DOHH2 (cell line): ENCODE data around the gene IDH3B.

Source experiments
- H3F3A ChIP-seq: fragments of 200-600 bp; sonication (generic), shearing (Covaris generic); 2 replicates; pipeline ENCODE4 v1.6.0; 2016; ENCODE audit warnings: antibody characterized with exemption, mild to moderate bottlenecking; ENCODE audit not compliant: control insufficient read depth, insufficient read depth
- H3K27ac ChIP-seq: fragments of 200-600 bp; sonication (generic); 2 replicates; pipeline ENCODE4 v1.5.1; 2014; ENCODE audit warnings: low read depth, mild to moderate bottlenecking, low read length, moderate library complexity
- H3K27me3 ChIP-seq: fragments of 200-600 bp; sonication (generic); 2 replicates; pipeline ENCODE4 v1.6.1; 2014; ENCODE audit warnings: mild to moderate bottlenecking, low read length, mixed read lengths; ENCODE audit not compliant: control insufficient read depth
- H3K36me3 ChIP-seq: fragments of 200-600 bp; sonication (generic); 2 replicates; pipeline ENCODE4 v1.6.1; 2014; ENCODE audit warnings: mild to moderate bottlenecking, low read length, moderate library complexity, mixed read lengths; ENCODE audit not compliant: control insufficient read depth
- H3K4me1 ChIP-seq: fragments of 200-600 bp; sonication (generic); 2 replicates; pipeline ENCODE4 v1.6.1; 2014; ENCODE audit warnings: mild to moderate bottlenecking, low read length, mixed read lengths; ENCODE audit not compliant: control insufficient read depth
- H3K4me2 ChIP-seq: fragments of 200-600 bp; sonication (generic); 2 replicates; pipeline ENCODE4 v1.6.0; 2014; ENCODE audit warnings: mild to moderate bottlenecking, low read length, moderate library complexity
- H3K4me3 ChIP-seq: fragments of 200-600 bp; sonication (generic); 2 replicates; pipeline ENCODE4 v1.5.1; 2014; ENCODE audit warnings: mild to moderate bottlenecking, low read length, mixed read lengths
- H3K79me2 ChIP-seq: fragments of 200-600 bp; sonication (generic); 2 replicates; pipeline ENCODE4 v1.6.1; 2014; ENCODE audit warnings: mild to moderate bottlenecking, low read length, mixed read lengths; ENCODE audit not compliant: control insufficient read depth
- H3K9me2 ChIP-seq: fragments of 200-600 bp; sonication (generic); replicated peaks from 2 replicates; pipeline ENCODE4 v1.6.1; 2014; ENCODE audit warnings: mild to moderate bottlenecking, low read length, mixed read lengths; ENCODE audit not compliant: control insufficient read depth
- H3K9me3 ChIP-seq: fragments of 200-600 bp; sonication (generic); 2 replicates; pipeline ENCODE4 v1.6.1; 2014; ENCODE audit warnings: antibody characterized with exemption, low read length, mixed read lengths; ENCODE audit not compliant: control insufficient read depth, insufficient read depth
- H4K20me1 ChIP-seq: fragments of 200-600 bp; sonication (generic); 2 replicates; pipeline ENCODE4 v1.6.0; 2014; ENCODE audit warnings: low read depth, mild to moderate bottlenecking, antibody characterized with exemption, low read length, moderate library complexity; ENCODE audit not compliant: control insufficient read depth, insufficient read depth
- EZH2phosphoT487 ChIP-seq: fragments of 200-600 bp; sonication (generic); IDR thresholded peaks from 2 replicates; pipeline ENCODE4 v1.6.1; 2017; ENCODE audit warnings: borderline replicate concordance, mild to moderate bottlenecking, antibody characterized with exemption, low read length, moderate library complexity, mixed read lengths
- TF ChIP-seq, protein P1 (sequence below): fragments of 200-600 bp; sonication (generic); IDR thresholded peaks from one replicate; pipeline ENCODE4 v1.5.1; 2014; ENCODE audit warnings: antibody characterized with exemption, mild to moderate bottlenecking, low read depth, low read length; ENCODE audit not compliant: poor library complexity, severe bottlenecking

Gene IDH3B

DNA sequence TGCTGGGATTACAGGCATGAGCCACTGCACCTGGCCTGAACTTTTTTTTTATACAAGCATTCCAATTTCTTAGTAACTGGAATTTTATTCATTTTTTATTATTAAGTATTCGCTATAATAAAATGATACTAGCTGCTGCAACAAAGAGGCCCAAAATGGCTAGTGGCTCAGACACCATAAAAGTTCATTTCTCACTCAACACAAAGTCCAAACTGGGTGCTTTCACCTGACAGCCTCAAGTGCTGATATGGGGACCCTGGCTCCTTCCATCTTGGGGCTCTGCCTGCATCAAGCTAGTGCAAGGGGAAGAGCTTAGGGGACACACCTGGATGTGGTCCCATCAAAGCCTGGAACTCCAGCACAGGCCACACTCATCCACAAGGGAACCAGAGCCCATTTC is 23.8 kb downstream of the IDH3B start:
- Histone ChIP-seq H3K27me3 (0 out of 2 replicates have a peak, but pooled peaks cover 6% of the 10 kb centered on the region), H3K9me3 (no peaks in the 10 kb centered on the region), H3F3A (no peaks in the 10 kb centered on the region), H3K4me2 (no peak overlapping the region), H3K4me3 (no peak overlapping the region), H3K36me3 (no peaks in the 10 kb centered on the region), H4K20me1 (no peaks in the 10 kb centered on the region), H3K9me2 (no peaks in the 10 kb centered on the region), H3K79me2 (no peaks in the 10 kb centered on the region), H3K27ac (no peak overlapping the region), H3K4me1 (no peaks in the 10 kb centered on the region)
- TF ChIP-seq EZH2phosphoT487 = no peak
- TF ChIP-seq, protein P1, sequence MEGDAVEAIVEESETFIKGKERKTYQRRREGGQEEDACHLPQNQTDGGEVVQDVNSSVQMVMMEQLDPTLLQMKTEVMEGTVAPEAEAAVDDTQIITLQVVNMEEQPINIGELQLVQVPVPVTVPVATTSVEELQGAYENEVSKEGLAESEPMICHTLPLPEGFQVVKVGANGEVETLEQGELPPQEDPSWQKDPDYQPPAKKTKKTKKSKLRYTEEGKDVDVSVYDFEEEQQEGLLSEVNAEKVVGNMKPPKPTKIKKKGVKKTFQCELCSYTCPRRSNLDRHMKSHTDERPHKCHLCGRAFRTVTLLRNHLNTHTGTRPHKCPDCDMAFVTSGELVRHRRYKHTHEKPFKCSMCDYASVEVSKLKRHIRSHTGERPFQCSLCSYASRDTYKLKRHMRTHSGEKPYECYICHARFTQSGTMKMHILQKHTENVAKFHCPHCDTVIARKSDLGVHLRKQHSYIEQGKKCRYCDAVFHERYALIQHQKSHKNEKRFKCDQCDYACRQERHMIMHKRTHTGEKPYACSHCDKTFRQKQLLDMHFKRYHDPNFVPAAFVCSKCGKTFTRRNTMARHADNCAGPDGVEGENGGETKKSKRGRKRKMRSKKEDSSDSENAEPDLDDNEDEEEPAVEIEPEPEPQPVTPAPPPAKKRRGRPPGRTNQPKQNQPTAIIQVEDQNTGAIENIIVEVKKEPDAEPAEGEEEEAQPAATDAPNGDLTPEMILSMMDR = no peak

DNA sequence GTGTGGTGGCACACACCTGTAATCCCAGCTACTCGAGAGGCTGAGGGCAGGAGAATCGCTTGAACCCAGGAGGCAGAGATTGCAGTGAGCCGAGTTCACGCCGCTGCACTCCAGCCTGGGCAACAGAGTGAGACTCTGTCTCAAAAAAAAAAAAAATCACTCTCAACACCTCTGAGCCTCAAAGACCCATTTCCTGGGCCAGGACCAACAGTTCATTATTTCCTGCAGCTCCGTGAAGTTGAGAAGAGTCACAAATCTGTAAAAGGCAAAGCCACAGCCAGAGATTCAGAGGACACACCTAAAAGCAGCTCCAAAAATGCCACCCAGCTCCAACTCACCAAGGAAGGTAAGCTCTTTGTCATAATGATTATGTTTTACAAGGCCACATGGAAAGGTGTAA is 26.8 kb downstream of the IDH3B start:
- no peak overlapping the region for H3K27ac ChIP-seq

DNA sequence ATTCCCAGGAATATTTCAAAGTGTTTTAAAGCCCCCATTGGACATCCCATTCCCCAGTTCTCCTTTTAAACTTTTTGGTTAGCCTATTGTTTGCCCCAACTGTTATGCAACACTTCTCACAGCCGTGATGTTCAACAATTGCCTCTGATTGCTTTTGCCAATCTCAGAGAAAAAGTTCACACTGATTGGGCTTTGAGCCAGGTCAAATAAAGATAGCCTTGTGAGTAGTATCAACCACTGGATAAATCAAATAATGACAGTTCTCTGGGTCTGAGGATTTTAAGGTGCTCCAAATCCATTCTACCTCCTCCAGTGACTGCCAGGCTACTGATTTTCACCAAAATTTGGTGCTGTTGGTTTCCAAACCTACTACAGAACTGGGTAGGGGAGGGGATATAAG is 30.6 kb downstream of the IDH3B start:
- Histone ChIP-seq H3K4me1 (no peaks in the 10 kb centered on the region), H3K27me3 (peaks cover 21% of the 10 kb centered on the region), H3K4me3 (no peak overlapping the region), H3F3A (no peaks in the 10 kb centered on the region), H3K9me2 (no peaks in the 10 kb centered on the region), H3K4me2 (no peak overlapping the region), H3K9me3 (no peaks in the 10 kb centered on the region), H4K20me1 (no peaks in the 10 kb centered on the region; the same call in 1 of the 2 replicates), H3K36me3 (no peaks in the 10 kb centered on the region), H3K27ac (no peak overlapping the region), H3K79me2 (no peaks in the 10 kb centered on the region)
- no peak for TF ChIP-seq EZH2phosphoT487
- TF ChIP-seq, protein P1 = no peak

More for the DNA sequence above, 26.8 kb downstream of the IDH3B start:
- Histone ChIP-seq H3K36me3 (no peaks in the 10 kb centered on the region), H3K79me2 (no peaks in the 10 kb centered on the region), H3F3A (no peaks in the 10 kb centered on the region), H3K4me3 (no peak overlapping the region), H4K20me1 (no peaks in the 10 kb centered on the region; the same call in 1 of the 2 replicates), H3K4me2 (no peak overlapping the region), H3K9me3 (no peaks in the 10 kb centered on the region), H3K4me1 (no peaks in the 10 kb centered on the region), H3K9me2 (no peaks in the 10 kb centered on the region), H3K27me3 (peaks cover 19% of the 10 kb centered on the region)
- TF ChIP-seq EZH2phosphoT487 = no peak
- TF ChIP-seq, protein P1 = no peak
